ENCODE results near the gene SMPD3. TPM values are rescaled to one million over a fixed set of nuclear protein-coding genes. Genes with fewer than 3 reads are reported as not detected.

The SMPD3 gene
- total and polyA plus RNA-seq, 9 donors, result 0.31 to 4.3 (median 1.1) TPM

DNA sequence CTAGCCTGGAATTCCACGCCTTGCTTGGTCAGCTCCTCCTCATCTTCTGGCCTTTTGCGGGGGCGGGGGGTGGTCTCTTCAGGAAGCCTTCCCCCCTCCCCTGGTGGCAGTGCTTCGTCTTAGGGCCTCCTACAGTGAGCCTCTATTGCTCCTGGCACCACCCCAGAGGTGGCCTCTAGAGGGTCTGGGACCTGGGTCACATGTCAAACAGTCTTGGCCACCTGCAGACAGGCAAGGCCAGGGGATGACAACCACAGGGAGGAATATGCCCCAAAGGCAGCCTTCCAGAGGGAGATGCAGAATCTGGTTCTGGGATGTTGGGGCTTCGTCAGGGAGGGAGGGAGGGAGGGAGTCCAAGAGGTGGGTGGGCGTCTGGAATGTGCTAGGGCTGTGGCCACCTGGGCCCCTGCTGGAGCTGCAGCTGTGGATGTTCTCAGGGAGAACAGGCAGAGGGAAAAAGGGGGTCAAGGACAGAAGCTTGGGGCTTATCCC is 50.6 kb downstream of the SMPD3 start:
- no peaks in the 10 kb centered on the region for H3K27me3 ChIP-seq (ENCODE audit: control insufficient read depth, insufficient read depth, low read length)
- peak; percentile 60 for DNase-seq
- WGBS (ENCODE audit: insufficient coverage), result 35% methylated on average over 5 of the region's 6 CpGs
- no peak overlapping the region for H3K4me3 ChIP-seq (ENCODE audit: low read length)
- peaks cover 10% of the 10 kb centered on the region for H3K4me1 ChIP-seq (ENCODE audit: control insufficient read depth, insufficient read depth, low read length)
- H3K27ac ChIP-seq (ENCODE audit: low read length), result no peak overlapping the region
- no peaks in the 10 kb centered on the region for H3K36me3 ChIP-seq (ENCODE audit: control insufficient read depth, insufficient read depth, low read length)
- no peaks in the 10 kb centered on the region for H3K9me3 ChIP-seq (replicated peaks; ENCODE audit: control insufficient read depth, low read depth, low read length)

DNA sequence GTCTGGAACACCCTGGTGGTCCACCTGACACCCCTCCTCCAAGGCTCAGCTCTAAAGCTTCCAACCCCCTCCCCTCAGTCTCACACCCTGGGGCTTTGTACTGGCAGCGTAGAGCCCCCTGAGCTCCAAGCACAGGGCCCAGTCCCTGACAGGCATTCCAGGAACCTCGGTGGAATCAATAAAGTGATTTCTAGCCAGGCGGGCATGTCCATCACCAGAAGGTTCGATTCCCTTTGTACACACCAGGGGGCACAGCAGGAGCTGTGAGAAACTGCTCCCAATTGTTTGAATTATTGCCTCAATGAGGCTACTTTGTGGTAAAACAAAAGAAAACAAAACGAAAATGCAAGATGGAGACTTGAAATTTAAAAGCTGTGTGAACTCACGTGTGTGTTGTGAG is 51.8 kb downstream of the SMPD3 start:
- Histone ChIP-seq H3K36me3 (ENCODE audit: control insufficient read depth, insufficient read depth, low read length) (no peaks in the 10 kb centered on the region), H3K9me3 (replicated peaks; ENCODE audit: control insufficient read depth, low read depth, low read length) (no peaks in the 10 kb centered on the region), H3K4me1 (ENCODE audit: control insufficient read depth, insufficient read depth, low read length) (peaks cover 10% of the 10 kb centered on the region), H3K27ac (ENCODE audit: low read length) (no peak overlapping the region), H3K27me3 (ENCODE audit: control insufficient read depth, insufficient read depth, low read length) (no peaks in the 10 kb centered on the region), H3K4me3 (ENCODE audit: low read length) (no peak overlapping the region)
- WGBS (ENCODE audit: insufficient coverage), result 54% methylated on average over 3 of the region's 6 CpGs
- peak; percentile 25 for DNase-seq

DNA sequence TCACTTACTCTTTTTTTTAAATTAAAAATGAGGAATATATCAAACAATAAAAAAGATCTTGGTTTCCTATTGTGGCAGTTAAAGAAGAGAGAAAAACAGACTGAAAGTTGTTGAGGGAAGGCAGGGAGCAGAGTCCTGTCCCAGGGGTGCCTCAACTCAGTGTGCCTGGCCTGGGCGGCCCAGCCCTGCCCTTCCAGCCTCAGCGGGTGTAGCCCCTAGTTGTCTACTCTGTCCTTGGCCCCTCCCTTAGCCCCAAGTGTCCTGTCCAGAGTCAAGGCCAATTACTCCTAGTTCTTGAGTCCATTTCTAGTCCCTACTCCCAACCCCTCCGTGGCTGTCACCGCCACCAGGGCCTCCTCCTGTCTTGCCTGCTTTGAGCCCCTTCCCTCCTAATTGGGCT is 52.5 kb downstream of the SMPD3 start:
- WGBS (ENCODE audit: insufficient coverage), result 64% methylated on average over 4 of the region's 4 CpGs
- no peak overlapping the region for H3K4me3 ChIP-seq (ENCODE audit: low read length)
- H3K27me3 ChIP-seq (ENCODE audit: control insufficient read depth, insufficient read depth, low read length), result no peaks in the 10 kb centered on the region
- no peak overlapping the region for H3K27ac ChIP-seq (ENCODE audit: low read length)
- H3K36me3 ChIP-seq (ENCODE audit: control insufficient read depth, insufficient read depth, low read length), result no peaks in the 10 kb centered on the region
- H3K9me3 ChIP-seq (replicated peaks; ENCODE audit: control insufficient read depth, low read depth, low read length), result no peaks in the 10 kb centered on the region
- H3K4me1 ChIP-seq (ENCODE audit: control insufficient read depth, insufficient read depth, low read length), result peaks cover 10% of the 10 kb centered on the region
- DNase-seq, result no peak

DNA sequence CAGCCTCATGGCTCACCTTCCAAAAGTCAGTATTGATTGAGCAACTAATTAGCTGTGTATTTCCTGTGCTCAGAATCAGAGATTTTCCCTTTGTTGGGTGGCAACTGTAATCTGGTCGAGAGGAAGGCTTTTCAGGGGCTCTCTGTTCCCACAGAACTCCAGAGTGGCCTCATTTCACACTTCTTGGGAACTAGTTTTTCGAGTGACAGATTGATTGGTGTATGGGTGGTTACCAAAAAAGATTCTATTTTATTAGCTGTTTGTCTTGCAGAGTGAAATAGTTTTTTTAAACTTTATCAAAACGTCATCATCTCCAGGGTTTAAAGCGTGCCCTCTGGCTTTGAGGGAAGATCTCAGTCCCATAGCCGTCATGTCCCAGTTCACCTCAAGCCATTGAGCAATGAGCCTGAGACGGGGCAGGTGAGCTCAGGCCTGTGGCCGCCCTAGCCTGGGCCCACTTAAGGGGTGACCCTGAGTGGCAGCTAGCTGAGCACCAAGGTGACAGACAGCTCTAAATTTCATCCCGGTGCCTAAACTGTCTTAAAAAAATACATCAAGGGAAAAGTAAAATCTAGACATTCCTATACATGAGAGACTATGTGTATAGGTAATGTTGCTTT is 53.0 kb downstream of the SMPD3 start:
- Histone ChIP-seq H3K4me3 (ENCODE audit: low read length) (no peak overlapping the region), H3K9me3 (replicated peaks; ENCODE audit: control insufficient read depth, low read depth, low read length) (no peaks in the 10 kb centered on the region), H3K27ac (ENCODE audit: low read length) (no peak overlapping the region), H3K36me3 (ENCODE audit: control insufficient read depth, insufficient read depth, low read length) (no peaks in the 10 kb centered on the region), H3K27me3 (ENCODE audit: control insufficient read depth, insufficient read depth, low read length) (no peaks in the 10 kb centered on the region), H3K4me1 (ENCODE audit: control insufficient read depth, insufficient read depth, low read length) (peaks cover 10% of the 10 kb centered on the region)
- 78% methylated on average over 5 of the region's 8 CpGs for WGBS (ENCODE audit: insufficient coverage)
- DNase-seq, result no peak

DNA sequence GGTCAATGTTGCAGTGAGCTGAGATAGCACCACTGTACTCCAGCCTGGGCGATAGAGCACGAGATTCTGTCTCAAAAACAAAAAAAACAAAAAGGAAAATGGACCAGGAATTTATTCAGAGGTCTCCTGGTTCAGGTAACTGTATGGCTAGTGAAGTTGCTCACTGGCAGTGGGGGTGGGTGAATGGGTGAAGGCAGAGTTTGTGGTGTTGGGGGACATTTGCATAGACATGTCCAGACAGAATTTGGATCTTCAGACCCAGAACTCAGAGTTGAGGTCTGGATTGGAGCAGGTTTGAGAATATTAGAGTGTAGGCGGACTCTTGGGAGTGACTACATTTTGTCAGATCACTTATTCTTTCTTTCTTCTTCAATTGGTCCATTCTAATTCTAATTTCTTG is 55.0 kb downstream of the SMPD3 start:
- Histone ChIP-seq H3K27me3 (ENCODE audit: control insufficient read depth, insufficient read depth, low read length) (no peaks in the 10 kb centered on the region), H3K36me3 (ENCODE audit: control insufficient read depth, insufficient read depth, low read length) (no peaks in the 10 kb centered on the region), H3K4me1 (ENCODE audit: control insufficient read depth, insufficient read depth, low read length) (peaks cover 7% of the 10 kb centered on the region), H3K9me3 (replicated peaks; ENCODE audit: control insufficient read depth, low read depth, low read length) (no peaks in the 10 kb centered on the region), H3K27ac (ENCODE audit: low read length) (no peak overlapping the region), H3K4me3 (ENCODE audit: low read length) (no peak overlapping the region)
- no peak for DNase-seq
- 92% methylated on average over 2 of the region's 3 CpGs for WGBS (ENCODE audit: insufficient coverage)

DNA sequence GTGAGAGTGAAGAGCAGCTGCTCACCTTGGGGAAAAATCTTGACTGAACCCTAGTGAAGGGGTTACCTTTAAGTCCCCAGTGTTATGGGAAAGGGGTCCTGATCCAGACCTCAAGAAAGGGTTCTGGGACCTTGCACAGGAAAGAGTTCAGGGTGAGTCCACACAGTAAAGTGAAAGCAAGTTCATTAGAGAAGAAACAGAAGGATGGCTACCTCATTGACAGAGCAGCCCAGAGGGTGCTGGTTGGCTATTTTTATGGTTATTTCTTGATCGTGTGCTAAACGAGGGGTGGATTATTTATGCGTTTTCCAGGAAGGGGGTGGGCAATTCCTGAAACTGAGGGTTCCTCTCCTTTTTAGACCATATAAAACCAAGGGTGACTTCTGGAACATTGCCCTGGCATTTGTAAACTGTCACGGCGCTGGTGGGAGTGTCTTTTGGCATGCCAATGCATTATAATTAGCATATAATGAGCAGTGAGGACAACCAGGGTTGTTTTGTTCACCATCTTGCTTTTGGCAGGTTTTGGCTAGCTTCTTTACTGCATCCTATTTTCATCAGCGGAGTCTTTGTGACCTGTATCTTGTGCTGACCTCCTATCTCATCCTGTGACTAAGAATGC is 58.4 kb downstream of the SMPD3 start:
- Histone ChIP-seq H3K4me3 (ENCODE audit: low read length) (no peak overlapping the region), H3K9me3 (replicated peaks; ENCODE audit: control insufficient read depth, low read depth, low read length) (no peaks in the 10 kb centered on the region), H3K36me3 (ENCODE audit: control insufficient read depth, insufficient read depth, low read length) (no peaks in the 10 kb centered on the region), H3K4me1 (ENCODE audit: control insufficient read depth, insufficient read depth, low read length) (no peaks in the 10 kb centered on the region), H3K27me3 (ENCODE audit: control insufficient read depth, insufficient read depth, low read length) (no peaks in the 10 kb centered on the region), H3K27ac (ENCODE audit: low read length) (no peak overlapping the region)
- no CpG with 5 or more reads among the region's 6 CpGs for WGBS (ENCODE audit: insufficient coverage)
- no peak for DNase-seq

DNA sequence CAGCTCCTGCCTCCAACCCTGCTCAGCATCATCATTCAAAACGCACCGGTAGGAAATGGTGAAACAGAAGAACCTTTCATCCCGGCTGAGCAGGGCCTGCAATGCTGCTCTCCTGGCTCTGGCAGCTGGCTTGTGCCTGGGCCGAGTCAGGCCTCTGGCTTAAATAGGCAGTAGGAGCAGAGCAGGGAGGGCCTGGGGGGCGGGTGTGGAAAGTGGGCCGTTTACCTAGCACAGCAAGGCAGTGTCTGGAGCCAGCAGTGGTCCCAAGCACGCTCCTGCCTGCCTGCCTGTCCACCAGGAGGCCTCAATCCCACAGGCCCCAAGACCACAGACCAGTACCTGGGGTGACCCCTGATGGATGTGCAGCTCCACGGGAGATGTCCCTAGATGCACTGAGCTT is 59.3 kb downstream of the SMPD3 start:
- no peaks in the 10 kb centered on the region for H3K27me3 ChIP-seq (ENCODE audit: control insufficient read depth, insufficient read depth, low read length)
- no peak for DNase-seq
- no peaks in the 10 kb centered on the region for H3K9me3 ChIP-seq (replicated peaks; ENCODE audit: control insufficient read depth, low read depth, low read length)
- 38% methylated on average over 5 of the region's 8 CpGs for WGBS (ENCODE audit: insufficient coverage)
- no peak overlapping the region for H3K27ac ChIP-seq (ENCODE audit: low read length)
- H3K4me1 ChIP-seq (ENCODE audit: control insufficient read depth, insufficient read depth, low read length), result no peaks in the 10 kb centered on the region
- no peaks in the 10 kb centered on the region for H3K36me3 ChIP-seq (ENCODE audit: control insufficient read depth, insufficient read depth, low read length)
- no peak overlapping the region for H3K4me3 ChIP-seq (ENCODE audit: low read length)

DNA sequence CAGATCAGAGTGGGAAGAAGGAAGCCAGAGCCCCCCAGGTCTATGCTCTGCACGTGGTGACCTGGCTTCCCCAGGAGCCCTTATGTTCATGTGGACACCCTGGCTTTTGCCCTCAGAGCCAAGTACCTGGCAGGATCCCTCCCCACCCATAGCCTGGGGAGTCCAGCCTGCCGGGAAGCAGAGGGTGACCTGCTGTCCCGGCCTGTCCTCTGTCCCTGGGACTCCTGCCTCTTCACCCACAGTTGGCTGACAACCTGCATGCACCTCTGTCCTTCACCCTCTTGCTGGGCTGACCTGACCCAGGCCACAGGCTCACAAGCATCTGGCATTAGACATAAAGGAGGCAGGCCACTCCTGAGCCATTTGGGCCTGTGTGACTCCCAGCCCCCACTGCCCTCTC is 60.2 kb downstream of the SMPD3 start:
- 57% methylated on average over 2 of the region's 3 CpGs for WGBS (ENCODE audit: insufficient coverage)
- no peak for DNase-seq
- no peak overlapping the region for H3K27ac ChIP-seq (ENCODE audit: low read length)
- H3K4me3 ChIP-seq (ENCODE audit: low read length), result no peak overlapping the region
- H3K27me3 ChIP-seq (ENCODE audit: control insufficient read depth, insufficient read depth, low read length), result no peaks in the 10 kb centered on the region
- H3K9me3 ChIP-seq (replicated peaks; ENCODE audit: control insufficient read depth, low read depth, low read length), result no peaks in the 10 kb centered on the region
- H3K4me1 ChIP-seq (ENCODE audit: control insufficient read depth, insufficient read depth, low read length), result no peaks in the 10 kb centered on the region
- no peaks in the 10 kb centered on the region for H3K36me3 ChIP-seq (ENCODE audit: control insufficient read depth, insufficient read depth, low read length)

DNA sequence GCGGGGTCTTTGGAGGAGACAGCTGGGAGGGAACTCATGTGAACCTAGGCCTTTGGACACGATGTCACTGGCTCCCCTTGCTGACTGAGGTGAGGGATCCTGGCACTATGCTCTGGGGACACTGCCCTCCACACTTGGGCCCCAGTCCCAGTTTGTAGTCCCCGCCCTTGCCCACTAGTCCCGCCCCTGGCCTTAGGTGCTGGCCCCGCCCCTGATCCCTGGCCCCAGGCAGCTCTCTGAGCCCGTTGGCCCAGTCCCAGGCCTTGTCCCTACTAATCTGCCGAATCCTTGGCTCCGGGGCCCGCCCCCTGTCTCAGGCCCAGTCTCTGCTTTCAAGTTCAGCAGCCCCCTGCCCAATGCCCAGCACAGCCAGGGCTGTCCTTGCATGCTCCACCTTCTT is 61.0 kb downstream of the SMPD3 start:
- Histone ChIP-seq H3K27me3 (ENCODE audit: control insufficient read depth, insufficient read depth, low read length) (no peaks in the 10 kb centered on the region), H3K4me3 (ENCODE audit: low read length) (no peak overlapping the region), H3K4me1 (ENCODE audit: control insufficient read depth, insufficient read depth, low read length) (no peaks in the 10 kb centered on the region), H3K9me3 (replicated peaks; ENCODE audit: control insufficient read depth, low read depth, low read length) (no peaks in the 10 kb centered on the region), H3K36me3 (ENCODE audit: control insufficient read depth, insufficient read depth, low read length) (no peaks in the 10 kb centered on the region), H3K27ac (ENCODE audit: low read length) (no peak overlapping the region)
- DNase-seq, result no peak
- WGBS (ENCODE audit: insufficient coverage), result 67% methylated on average over 9 of the region's 9 CpGs

DNA sequence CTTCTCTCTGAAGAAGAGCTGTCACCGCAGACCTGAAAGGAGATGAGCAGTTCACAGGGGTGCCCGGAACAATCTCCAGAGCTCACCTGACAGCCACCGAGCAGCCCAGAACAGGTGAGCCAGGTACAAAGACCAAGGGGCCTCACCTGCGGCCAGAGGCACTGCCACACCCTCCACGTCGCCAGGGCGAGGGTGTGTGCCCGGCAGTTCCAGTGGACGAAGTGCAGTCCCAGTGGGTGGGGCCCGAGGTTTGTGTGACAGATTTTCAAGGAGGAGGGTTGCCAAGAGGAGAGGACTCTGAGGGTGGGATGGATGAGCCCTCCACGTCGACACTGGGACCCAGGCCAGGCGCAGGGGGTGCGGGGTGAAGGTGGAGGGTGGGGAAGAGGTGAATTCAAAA is 61.7 kb downstream of the SMPD3 start:
- no peak overlapping the region for H3K4me3 ChIP-seq (ENCODE audit: low read length)
- H3K4me1 ChIP-seq (ENCODE audit: control insufficient read depth, insufficient read depth, low read length), result no peaks in the 10 kb centered on the region
- 80% methylated on average over 14 of the region's 14 CpGs for WGBS (ENCODE audit: insufficient coverage)
- no peaks in the 10 kb centered on the region for H3K27me3 ChIP-seq (ENCODE audit: control insufficient read depth, insufficient read depth, low read length)
- H3K9me3 ChIP-seq (replicated peaks; ENCODE audit: control insufficient read depth, low read depth, low read length), result no peaks in the 10 kb centered on the region
- H3K27ac ChIP-seq (ENCODE audit: low read length), result no peak overlapping the region
- DNase-seq, result no peak
- H3K36me3 ChIP-seq (ENCODE audit: control insufficient read depth, insufficient read depth, low read length), result no peaks in the 10 kb centered on the region
